CD4-positive, alpha-beta T cell treated with Interleukin-21 for 1 hour (primary cell): ENCODE measurements around the gene MCF2.
A peak's percentile ranks its signal among the peaks of the same experiment; 100 is the strongest.

Experiments
- DNase-seq: peaks from one replicate; pipeline ENCODE4 v3.0.0-alpha.2; 2020

The MCF2 gene

GRCh38 chrX:139596068-139596467 lies 111.9 kb downstream of the MCF2 start:
- no peak for DNase-seq

DNA sequence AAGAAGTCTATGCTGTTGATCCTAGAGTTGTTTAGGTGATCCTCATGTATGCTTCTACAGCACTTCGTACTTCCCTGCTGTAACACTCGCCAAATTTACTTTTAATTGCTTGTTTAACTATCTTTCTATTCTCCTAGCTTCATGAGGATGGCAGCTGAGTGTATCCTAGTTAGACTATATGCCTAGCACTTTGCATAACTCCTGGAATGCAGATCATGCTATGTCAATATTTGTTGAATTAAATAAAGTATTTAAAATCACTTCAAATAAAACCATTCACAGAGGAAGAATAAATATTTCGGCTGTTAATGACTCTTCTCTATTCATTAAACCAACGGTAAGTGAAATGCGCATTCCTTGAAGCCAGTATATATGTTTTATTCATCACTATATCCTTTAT lies 122.4 kb downstream of the MCF2 start:
- DNase-seq = no peak

DNA sequence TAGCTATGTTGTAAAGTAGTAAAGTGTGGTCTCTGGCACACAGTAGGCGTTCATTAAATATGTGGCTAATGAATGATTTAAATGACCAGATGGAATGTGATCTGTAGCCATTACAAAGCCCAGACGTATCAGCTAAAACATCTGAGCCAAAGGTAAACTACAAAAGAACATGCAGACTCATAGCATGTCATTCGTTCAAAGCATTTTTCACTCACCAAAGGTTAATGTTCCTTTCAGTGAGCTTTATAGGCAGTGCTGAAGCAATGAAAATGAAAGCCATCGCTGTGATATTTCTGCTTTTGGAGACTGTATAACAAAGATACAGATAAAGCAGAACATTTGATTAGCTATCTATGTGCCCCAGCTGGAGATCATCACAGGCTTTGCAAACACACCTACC lies 126.9 kb downstream of the MCF2 start:
- no peak for DNase-seq

DNA sequence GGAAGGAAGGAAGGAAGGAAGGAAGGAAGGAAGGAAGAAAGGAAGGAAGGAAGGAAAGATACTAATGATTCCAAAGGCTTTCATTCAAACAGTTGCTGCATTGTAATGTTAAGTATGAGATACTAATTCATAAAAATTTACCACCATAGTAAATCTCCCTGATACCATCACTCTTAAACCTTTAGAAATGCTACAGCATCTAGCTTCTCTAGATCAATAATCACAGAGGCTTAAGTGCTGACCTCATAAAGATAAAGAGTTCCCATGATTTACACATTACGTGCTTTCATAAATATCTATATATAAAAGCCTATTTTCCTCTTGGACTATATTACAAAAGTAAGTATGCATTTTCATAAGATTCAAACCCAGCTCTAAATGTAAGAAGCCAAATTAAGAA lies 141.0 kb downstream of the MCF2 start:
- DNase-seq = no peak

GRCh38 chrX:139563251-139563650 lies 144.7 kb downstream of the MCF2 start:
- DNase-seq = no peak

GRCh38 chrX:139560221-139560620 lies 147.7 kb downstream of the MCF2 start:
- DNase-seq = no peak

DNA sequence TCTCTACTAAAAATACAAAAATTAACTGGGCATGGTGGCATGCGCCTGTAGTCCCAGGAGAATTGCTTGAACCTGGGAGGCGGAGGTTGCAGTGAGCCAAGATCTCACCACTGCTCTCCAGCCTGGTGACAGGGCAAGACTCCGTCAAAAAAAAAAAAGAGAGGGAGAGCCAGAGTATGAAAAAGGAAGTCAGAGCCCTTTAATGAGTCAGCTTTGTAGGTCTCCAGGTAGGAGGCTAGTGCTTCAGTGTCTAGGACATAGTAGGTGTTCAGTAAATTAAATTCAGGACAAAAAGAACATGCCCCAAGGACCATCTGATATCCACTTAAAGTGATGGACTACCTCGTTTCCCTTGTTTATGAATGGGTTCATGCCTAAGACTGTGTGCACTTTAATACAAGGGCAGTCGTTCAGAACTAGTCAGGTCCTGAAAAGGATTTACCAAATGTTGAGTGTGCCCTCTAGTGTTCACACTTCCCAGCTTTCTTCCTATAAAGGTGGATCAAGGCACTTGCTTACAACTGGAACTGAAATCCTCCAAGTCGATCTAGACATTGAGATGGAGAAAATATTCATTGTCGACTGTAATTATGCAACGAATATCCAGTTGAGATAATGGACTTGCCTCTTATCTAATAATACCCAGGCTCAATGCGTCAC lies 148.5 kb downstream of the MCF2 start:
- peak; percentile 0 for DNase-seq

DNA sequence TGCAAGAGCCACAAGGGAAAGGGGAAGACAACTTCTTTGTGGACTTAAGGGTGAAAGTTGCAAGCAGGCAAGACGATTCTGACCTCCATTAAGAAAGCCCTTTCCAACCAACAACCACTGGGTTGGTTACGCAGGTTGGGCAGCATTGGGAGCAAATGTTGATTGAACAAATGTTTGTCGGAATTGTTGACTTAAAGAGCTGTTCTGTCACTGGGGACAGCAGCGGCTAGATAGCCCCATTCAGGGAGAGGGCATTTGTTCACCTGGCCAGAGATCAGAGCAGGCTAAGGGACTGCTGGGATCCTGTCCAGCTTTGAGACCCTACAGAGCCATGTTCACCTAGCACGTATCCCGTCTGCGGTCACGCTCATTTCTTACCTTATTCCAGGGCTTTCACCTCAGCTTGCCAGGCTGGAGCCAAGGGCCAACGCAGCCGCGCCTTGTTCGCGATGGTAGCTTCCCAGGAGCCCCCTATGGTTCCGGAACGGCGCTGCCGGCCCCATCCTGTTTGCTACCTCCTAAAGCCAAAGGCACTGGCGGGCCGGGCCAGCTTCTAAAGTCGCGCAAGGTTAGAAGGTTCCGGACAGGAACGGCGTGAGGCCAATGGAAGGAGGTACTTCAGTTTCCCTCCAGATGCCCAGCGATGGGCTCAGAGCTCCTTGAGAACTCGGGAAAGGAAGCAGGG lies 152.8 kb downstream of the MCF2 start:
- no peak for DNase-seq

- no peak for DNase-seq
These were observed 153.6 kb downstream of the MCF2 start for GRCh38 chrX:139554376-139554775.

GRCh38 chrX:139544591-139544990 lies 163.4 kb downstream of the MCF2 start:
- no peak for DNase-seq

DNA sequence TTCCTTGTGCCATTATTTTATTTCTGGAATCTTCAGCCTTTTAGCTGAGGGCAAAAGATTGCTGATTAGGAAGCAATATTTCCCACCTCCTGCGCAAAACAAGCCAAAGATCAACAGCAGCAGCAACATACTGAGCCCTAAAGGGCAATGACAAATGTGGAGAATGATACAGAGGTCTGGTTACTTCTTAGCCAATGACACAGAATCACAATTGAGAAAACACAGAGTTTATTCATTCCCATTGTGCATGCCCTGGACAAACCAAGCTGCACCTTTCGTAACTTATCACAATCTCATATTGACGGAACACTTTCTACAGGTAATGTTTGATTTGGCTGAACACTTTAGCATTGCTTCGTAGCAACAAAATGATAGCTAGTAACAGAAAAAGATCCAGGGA lies 164.0 kb downstream of the MCF2 start:
- no peak for DNase-seq

DNA sequence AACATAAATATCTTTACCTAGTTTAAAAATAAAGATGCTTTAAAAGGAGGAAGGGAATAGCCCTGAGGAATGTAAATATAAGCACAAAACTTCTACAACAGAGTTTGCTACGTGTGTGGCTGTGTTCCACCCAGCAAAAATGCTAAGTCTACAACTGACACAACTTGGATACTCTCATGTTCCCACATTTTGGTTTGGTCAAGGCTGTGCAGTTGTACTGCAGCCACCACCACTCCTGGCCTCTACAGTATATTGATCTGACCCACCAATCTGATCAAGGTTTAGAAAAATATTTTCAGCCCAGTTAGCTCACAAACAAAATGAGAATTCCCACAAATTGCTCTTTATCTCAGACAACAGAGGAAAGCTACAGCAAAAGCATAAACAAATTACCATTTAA lies 165.3 kb downstream of the MCF2 start:
- DNase-seq = no peak

GRCh38 chrX:139538907-139539790 lies 168.8 kb downstream of the MCF2 start:
- DNase-seq = no peak

GRCh38 chrX:139533444-139533843 lies 174.5 kb downstream of the MCF2 start:
- no peak for DNase-seq

DNA sequence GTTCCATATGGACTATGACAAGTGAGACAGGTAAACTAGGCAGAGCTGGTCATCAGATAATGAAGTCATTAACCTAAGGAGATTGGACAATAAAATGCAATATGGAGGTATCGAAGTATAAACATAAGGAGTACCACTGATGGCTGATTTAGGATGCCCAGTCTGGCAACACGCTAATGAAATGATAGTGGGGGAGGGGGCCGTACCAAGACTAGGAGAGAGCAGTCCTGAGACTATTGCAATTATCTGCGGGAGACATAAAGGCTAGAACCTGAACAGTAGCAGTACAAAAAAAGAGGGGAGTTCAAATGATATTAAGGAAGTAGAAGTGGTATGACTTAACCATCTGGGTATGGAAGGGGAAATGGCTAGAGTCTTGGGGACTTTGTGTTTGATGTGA lies 175.1 kb downstream of the MCF2 start:
- no peak for DNase-seq
